ACHN (cell line): ENCODE measurements around the gene SPDL1.

Source experiments
- DNase-seq: peaks from one replicate; pipeline ENCODE4 v3.0.0-alpha.2; 2015
- in situ Hi-C: cut with HindIII; loops from 2 replicates; pipeline ENCODE4 v1.10.0; 2017; ENCODE audit warnings: low sequenced_read_pairs, low pct_ligation_motif_present, low pct_unique_long_range_greater_than_20kb

The SPDL1 gene

DNA sequence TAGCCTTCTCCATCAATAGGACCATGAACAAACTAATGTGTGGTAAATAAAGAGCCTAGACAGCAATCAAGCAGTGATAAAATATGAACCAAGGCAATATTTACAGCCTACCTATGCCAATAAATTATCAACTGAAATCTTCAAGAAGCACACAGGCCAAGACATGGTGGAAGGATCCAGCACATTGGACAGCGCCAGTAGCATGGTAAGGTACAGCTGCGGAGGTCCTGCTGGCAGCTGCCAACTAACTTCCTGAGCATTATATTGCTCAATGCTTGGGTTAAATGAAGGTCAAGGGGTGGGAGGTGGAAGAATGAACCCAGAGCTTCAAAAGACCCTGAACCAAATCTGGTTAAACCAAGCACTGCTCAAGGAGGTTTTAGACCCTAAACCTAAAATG is 16.5 kb upstream of the SPDL1 start:
- in situ Hi-C loops = no loop called here

DNA sequence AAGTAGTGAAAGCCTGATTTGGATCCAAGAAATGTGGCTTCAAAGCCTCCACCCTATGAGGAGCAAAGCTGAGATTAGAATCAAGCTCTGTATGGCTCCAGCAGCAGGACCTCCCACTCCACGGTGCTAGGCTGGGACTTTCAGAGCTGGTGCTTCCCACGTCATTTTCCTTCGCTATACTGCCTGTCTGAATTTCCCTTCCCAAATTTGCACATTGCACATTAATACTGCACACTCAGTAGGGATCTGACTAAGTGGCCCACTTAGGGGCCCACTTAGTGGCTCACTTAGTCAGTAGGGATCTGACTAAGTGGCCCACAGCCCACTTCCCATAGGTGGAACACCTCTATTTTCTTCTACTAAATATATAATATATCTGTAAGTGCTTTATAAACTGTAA is 14.1 kb upstream of the SPDL1 start:
- in situ Hi-C loops = no loop called here
- DNase-seq = no peak

More for the DNA sequence above, 16.5 kb upstream of the SPDL1 start:
- DNase-seq = peak; percentile 20

DNA sequence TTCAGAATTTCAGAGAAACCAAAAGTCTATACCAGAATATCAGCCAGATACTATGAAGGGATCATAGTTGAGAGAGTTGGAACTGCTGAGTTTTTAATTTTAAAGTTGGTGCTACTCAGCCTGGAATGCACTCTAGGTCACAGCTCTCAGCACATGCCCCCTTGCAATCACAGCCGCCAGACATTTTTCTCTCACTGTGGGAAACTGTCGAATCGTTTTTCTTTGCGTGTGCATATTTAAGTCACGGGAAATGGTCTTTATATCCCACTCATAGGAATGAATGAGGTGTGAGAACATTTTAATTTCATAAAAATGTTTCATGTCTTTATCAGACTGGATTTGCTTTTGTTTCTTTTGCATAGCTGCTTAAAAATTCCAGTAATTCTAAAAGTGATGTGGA is 12.2 kb upstream of the SPDL1 start:
- in situ Hi-C loops = no loop called here
- no peak for DNase-seq

DNA sequence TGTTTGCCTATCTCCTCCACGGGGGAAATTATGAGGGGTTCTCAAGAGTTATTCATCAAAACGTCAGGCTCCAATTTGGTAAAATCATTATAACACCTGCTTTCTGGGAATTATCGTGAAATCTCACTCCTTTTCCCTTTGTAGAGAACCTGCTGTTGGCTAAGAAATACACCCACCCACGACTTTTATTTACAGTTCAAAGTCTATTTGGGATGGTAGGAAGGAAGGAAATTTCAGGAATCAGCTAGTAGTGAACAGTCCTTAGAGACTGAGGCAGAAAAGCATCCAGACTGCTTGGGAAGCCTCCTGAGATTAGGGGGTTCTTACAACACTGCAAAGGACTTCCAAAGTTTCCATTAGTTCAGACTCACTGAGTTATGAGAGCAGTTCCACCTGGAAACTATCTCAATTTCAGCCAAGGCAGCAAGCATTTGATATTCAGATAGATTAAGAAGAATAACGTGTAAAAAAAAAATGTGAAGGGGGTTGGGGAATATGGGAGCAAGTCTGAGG is 9.4 kb upstream of the SPDL1 start:
- in situ Hi-C loops = no loop called here
- no peak for DNase-seq

DNA sequence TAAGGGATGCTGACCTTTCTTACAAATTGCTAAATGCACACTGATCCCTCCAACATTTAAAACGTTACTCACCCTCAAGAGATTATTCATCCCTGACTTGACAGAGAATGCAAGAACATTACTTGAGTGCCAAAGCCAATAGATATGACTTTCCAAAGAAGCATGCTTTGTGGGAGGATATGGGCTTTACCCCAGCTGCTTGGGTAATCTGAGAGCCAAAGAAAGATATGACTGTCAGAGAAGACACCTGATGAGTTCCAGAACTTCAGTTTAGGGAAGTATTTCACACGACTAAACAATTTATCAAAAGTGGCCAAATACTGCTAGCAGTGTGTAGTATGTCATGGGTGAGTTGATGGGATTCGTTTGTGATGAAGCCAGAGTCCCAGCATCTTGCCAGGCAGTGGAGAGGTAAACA is 7.4 kb upstream of the SPDL1 start:
- DNase-seq = peak; percentile 48
- in situ Hi-C loops = no loop called here

DNA sequence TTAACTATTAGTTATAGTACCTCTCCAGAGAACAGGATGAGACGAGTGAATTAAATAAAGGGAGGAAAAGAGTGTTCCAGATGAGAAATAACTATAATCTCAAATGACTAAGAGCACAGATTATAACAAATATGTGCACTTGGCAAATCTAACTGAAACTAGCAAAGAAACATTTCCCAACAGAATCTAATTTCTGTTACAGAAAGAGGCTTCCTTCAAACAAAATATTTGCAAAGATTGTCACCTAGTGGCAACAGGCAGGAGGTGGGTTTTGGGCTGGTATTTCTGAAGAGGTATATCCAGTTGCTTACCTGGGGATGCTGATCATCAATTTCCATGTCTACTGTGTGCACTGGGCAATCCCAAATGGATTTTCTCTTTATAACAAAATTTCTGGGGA is 5.6 kb upstream of the SPDL1 start:
- peak; percentile 25 for DNase-seq
- in situ Hi-C loops = no loop called here

DNA sequence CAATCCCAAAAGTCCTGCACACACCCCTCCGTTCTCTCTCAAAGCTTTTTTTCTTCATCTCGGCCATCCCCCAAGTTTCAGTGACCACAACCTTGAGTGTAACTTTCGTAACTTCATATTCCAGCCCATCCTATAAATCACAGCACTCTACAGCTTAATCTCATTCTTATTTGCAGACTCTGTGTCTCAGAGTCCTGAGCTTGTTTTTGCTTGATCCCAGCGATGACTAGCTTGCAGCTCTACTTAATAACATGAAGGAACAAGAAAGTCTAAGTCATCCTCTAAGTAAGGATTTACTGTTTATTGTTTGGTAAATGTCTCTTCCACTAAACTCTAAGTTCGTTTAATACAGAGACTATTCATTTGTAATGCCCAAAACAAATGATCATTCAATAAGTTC is 2.6 kb upstream of the SPDL1 start:
- in situ Hi-C loops = no loop called here
- no peak for DNase-seq

DNA sequence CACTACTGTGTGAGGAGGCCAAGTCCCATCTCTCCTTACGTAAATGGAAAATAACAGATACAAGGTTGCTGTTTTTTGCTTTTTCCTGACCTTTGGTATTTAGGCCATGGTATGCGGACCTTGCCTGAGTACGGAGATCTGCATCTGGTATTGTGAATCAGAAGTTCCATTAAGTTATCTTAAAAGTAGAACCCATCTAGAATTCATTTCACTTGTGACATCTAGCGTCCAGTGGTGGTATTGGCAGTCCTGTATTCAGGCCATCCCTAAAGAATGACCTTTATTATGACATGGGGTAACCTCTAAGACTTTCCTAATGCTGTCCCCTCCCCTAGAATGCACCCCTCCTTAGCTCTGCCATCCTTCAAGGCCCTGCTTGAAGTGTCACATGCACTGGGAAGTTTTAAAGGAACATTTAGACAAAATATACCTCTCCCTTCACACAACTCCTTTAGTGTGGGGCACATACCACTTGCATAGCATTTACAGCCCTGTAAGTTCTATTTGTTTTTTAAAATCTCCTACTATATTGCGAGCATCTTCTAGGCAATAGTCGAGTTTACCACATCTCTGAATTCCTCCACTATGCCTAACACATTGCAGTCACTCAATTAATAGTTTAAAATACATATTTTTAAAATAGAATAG is 1.9 kb upstream of the SPDL1 start:
- in situ Hi-C loops = no loop called here
- peak; percentile 62 for DNase-seq

DNA sequence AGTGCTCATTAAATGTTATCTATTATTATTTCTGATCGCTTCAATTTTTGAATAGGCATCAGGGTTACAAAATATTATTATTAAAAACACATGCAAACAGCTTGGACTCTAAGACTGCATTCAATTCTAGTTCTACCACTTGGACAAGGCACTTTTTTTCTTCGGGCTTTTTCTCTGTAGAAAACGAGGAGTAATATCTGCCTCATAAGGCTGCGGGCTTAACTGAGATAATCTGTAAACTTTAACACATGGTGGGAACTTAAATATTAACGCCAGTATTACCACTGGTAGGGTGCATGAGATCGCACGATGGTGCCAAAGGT is 511 bp upstream of the SPDL1 start:
- no peak for DNase-seq
- in situ Hi-C loops = no loop called here

DNA sequence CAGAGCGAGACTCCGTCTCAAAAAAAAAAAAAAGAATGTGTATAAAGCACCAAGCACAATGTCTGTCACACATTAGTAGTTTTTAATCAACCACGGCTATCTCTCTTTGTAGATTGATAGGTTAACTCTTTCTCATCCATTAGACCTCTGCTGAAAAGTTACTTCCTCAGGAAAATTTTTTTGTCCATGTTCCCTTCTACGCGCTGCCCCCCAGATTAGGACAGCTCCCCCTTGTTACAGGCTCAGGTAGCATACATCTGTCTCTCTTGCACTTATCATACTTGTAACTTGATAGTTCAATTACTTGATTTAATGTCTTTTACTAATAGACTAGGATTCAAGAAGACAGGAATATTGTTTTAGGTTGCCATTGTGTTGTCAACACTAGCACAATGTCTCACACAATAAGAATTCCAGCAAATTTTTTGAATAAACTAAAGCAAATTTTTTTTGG is 1.5 kb downstream of the SPDL1 start:
- in situ Hi-C loops = no loop called here

DNA sequence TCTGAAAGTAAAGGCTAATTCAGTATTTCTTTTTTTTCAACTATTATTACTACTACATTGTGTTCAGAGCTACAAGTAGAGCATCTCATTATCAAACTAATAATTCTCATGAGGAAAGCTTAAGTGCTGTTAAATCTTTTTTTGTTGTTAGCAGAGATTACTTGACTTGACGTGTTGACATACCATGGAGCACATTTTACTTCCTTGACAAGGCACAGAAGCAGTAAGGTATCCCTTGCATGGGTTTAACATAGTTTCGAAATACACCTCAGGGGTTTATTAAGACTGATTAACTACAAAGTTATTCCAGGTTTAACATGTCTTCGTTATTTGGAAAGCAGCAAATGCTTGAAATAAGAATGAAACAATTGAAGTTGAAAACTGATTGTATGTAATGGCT is 7.0 kb downstream of the SPDL1 start:
- no peak for DNase-seq
- in situ Hi-C loops = no loop called here

More for the DNA sequence above, 1.5 kb downstream of the SPDL1 start:
- DNase-seq = no peak

DNA sequence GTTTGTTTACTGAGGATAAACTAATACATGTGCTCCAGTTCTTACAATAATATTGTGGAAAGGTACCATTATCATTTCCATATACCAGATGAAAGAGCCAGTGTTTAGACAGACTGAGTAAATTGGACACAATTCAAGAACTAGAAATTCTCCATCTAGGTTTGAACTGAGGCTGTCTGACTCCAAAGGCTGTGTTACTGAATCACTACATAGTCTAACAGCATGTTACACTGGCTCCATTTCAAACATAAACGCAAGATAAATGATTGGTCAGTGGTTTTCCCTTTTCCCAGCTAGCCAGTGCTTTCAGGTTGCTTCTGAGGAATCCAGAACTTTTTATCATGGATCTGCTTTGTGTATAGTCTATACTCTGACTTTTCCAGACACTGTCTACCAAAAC is 8.1 kb downstream of the SPDL1 start:
- DNase-seq = no peak
- in situ Hi-C loops = no loop called here

DNA sequence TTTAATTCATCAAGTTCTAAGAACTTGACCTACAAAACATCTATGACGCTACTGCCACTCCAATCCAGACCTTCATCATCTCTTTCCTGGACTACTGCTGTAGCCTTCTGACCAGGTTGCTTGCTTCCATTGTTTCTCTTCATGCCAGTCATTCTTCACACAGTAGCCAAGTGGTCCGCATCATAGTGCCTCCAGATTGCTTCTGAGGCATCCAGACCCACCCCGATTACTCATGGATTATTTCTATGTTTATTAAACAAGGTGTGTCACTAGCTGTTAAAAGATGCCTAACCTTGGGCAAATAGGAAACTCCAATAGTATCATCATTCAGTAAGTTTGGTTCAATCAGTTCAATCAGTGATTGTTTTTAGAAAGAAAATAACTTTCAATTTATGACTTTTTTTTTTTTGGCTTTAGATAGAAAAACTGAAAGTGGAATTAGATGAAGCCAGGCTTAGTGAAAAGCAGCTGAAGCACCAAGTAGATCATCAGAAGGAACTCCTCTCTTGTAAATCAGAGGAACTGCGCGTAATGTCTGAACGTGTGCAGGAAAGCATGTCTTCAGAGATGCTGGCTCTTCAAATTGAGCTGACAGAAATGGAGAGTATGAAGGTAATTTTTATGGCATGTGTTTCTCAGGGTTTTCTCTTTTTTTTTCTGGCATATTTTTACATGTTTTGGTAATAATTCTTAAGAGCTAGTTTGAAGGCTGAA is 9.5 kb downstream of the SPDL1 start:
- no peak for DNase-seq
- in situ Hi-C loops = no loop called here

DNA sequence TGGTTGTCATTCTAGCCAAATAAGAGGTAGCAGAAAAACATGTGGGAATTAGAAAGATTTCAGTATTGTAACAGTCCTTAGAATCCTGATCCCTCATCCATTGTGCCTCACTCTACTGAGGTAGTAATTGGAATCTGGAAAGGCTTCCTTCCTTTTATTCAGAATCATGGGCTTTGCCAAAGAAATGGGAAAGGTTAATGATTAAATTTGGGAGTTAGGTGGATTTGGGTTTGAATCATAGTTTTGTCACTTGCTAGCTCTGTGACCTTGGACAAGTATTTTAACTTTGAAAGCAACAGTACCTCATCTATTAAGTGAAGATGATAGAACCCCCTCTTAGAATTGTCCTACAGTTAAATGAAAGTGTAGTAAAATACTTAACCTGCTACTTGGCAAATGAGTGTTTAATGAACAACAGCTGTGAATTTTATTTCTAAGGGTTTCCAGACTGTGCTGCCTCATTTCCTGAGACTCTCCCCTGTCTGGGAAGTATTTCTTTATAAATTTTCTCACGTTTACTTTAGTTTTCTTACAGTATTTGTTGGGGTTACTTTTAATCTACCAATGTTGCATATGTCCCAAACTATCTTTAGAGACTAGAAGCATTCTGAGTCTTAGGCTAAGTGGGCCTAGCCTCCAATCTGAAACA is 11.7 kb downstream of the SPDL1 start:
- peak; percentile 44 for DNase-seq
- in situ Hi-C loops = no loop called here

DNA sequence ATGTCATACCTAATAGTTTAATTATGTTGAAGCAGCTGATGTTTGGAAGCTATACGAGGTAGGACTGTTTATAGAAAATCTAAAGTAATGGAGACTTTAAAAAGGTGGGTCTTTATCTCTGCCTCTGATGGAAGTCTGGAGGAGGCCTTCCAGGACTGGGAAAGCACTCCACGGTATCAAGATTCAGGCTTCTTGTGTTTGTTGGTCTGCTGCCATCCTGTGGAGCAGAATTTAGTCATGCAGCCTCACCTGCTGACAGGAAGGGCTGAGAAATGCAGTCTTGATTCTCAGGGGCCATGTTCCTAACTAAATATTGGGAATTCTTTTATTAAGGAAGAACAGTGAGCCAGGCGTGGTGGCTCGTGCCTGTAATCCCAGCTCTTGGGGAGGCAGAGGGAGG is 15.9 kb downstream of the SPDL1 start:
- in situ Hi-C loops = no loop called here
- DNase-seq = no peak

DNA sequence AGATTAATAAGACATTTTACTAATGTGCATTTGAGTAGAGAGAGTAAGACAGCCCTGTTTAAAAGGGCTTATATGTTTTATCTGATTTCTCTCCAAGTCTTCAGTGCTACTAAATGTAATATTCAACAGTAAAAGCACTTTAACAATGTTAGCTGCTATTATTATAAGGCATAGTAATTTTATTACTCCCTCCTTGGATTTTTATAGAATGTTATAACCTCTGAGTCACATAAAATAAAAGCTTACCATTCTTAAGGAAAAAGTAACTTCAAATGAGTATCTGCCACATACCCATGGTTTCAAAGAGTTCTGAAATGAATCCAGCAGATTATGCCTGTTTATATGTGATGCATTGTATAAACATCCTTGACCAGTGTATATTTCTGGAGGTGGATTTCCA is 19.0 kb downstream of the SPDL1 start:
- in situ Hi-C loops = no loop called here
- DNase-seq = no peak

DNA sequence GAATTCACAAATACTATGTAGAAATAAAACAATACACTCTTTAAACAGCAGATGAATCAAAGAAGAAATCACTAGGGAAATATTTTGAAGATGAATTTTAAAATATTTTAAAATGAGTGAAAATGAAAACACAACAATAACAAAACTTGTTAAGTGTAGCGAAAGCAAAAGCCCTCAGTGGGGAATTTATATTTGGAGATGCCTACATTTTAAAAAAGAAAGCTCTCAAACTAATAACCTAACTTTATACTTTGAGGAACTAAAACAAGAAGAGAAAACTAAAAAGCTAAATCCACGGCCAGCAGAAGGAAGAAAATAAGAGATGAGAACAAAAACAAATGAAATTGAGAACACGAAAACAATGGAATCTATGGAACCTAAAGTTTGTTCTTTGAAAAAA is 22.7 kb downstream of the SPDL1 start:
- DNase-seq = no peak
- in situ Hi-C loops = no loop called here

DNA sequence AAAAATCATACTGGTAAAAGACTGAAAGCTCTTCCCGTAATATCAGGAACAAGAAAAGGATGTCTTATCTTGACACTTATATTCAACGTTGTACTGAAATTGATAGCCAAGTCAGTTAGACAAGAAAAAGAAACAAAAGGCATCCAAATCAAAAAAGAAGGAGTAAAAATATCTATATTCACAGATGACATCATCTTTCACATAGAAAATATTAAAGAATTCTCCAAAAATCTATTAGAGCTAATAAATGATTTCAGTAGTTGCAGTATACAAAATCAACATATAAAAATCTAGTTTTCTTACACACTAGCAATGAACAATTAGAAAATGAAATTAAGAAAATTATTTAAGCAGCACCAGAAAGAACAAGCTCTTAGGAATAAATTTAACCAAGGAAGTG is 24.3 kb downstream of the SPDL1 start:
- no peak for DNase-seq
- in situ Hi-C loops = no loop called here

DNA sequence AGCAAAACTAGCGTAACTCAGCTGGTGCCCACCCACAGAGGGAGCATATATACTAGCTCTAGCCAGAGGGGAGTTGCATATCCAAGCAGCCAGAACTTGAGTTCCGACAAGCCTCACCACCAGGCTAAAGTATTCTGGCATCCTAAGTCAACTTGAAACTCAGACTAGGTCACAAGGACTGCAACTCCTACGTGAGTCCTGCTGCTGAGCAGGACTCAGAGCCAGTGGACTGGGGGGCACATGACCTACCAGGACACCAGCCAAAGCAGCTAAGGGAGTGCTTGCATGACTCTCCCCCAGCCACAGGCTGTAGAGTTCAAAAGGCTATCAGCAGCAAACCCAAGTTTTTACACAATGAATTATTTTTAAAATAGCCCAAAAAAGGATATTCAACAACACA is 26.1 kb downstream of the SPDL1 start:
- no peak for DNase-seq
- in situ Hi-C loops = no loop called here

DNA sequence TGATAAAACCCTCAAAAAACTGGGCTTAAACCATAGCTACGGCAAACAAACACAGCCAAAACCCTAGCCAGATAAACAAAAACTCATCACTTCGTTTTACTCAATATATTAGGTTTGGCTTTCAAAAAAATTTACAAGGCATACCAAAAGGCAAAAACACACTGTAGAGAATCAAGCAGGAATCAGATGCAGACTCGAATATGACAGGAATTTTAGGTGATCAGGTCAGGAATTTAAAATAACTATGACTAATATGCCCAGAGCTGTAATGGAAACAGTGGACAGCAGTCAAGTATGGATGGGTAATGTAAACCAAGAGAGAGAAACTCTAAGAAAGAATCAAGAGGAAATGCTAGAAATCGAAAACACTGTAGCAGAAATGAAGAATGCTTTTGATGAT is 27.0 kb downstream of the SPDL1 start:
- peak; percentile 31 for DNase-seq
- in situ Hi-C loops = no loop called here
